Measurements from ENCODE around the gene PTPRZ1. TPM values are rescaled to one million over a fixed set of nuclear protein-coding genes. Genes with fewer than 3 reads are reported as not detected.

PTPRZ1 gene
- polyA plus RNA-seq, 1 donor from 2014 or later, result not detected

DNA sequence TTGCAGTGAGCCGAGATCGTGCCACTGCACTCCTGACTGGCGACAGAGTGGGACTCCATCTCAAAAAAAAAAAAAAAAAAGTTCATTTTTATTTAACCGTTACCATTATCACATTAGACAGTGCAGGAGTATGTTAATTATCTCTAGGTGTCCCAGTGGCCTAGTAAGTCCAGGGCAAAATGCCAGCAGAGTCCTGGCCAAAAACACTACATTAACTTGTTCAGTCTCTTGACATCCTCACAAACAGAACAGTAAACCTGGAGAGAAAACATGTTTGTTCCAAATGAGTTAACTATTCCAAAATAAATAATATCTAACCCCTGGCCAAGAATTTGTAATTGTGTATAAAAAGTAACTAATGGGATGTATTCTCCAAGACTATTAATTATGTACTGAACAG lies 43.2 kb downstream of the PTPRZ1 start:
- peaks cover 0 to 1% (median 0%) of the 10 kb centered on the region in 3 donors for H3K4me1 Mint-ChIP-seq
- no peak overlapping the region for H3K4me3 Mint-ChIP-seq
- peaks cover 2% of the 10 kb centered on the region for H3K36me3 Mint-ChIP-seq
- no peaks in the 10 kb centered on the region for H3K27me3 Mint-ChIP-seq
- H3K9me3 Mint-ChIP-seq, result no peaks in the 10 kb centered on the region
- H3K27ac Mint-ChIP-seq, result no peak overlapping the region

DNA sequence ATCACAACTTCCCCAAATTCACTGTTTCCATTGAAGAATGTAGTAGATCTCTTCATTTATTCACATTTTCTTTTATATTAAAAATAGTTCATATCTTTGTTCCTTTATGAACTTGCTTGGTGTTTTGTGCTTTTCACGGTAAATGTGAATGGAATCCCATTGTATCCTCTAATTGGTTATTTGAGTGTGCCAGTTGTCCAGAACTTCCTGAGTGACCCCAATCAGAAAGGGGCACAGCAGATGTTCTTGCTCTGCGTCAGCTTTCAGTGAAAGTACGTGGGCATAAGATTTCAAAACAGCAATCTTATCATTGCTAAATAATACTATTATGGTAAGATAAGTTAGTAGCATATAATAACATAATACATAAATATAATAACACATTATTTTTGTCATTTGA lies 47.0 kb downstream of the PTPRZ1 start:
- Mint-ChIP-seq H3K9me3 (no peaks in the 10 kb centered on the region), H3K4me3 (no peak overlapping the region), H3K27ac (no peak overlapping the region), H3K4me1 (peaks cover 0 to 1% (median 0%) of the 10 kb centered on the region in 3 donors), H3K27me3 (no peaks in the 10 kb centered on the region), H3K36me3 (no peaks in the 10 kb centered on the region)

DNA sequence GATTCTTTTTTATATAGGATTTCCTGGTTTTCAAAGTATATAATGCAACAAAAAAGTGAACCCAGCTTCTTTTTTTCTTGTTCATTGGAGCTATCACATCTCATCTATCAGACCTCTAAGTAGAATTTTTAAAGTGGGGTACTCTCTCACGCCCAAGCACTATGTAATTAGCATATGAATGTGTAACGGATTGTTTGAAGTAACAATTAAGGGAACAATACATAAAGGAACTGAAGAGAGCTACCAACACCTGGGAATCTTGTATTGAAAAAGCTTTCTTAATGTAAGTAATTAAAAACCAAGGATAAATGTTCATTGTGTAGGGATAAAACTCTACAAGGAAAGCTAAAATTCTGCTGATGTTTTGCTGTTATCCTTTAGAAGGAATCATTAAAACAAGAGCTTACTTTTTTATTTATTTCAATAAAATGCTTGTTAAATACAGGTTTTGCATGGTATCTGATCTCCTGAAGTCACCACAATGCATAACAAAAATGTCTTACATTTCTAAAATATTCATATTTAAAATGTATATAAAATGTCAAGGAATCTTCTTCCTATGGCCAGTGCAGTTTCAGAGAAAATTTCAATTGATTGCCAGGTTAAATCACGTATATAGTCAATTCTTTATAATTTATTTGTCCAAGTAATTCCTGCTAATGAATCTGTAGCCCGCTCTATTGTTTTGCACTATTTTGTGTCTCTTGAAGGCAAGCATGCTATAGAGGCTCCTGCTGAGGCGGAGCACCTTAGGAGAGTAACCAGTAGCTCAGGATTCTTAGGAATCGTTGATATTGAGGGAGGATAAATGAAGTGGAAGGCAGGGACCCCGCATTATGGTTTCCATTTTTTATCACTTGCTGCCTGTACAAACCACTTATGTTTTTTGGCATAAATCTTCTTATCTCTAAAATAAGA lies 51.6 kb downstream of the PTPRZ1 start:
- Mint-ChIP-seq H3K36me3 (no peaks in the 10 kb centered on the region), H3K27ac (no peak overlapping the region), H3K9me3 (peaks cover 0 to 2% (median 0%) of the 10 kb centered on the region in 3 donors), H3K4me1 (no peaks in the 10 kb centered on the region), H3K4me3 (no peak overlapping the region), H3K27me3 (no peaks in the 10 kb centered on the region)

DNA sequence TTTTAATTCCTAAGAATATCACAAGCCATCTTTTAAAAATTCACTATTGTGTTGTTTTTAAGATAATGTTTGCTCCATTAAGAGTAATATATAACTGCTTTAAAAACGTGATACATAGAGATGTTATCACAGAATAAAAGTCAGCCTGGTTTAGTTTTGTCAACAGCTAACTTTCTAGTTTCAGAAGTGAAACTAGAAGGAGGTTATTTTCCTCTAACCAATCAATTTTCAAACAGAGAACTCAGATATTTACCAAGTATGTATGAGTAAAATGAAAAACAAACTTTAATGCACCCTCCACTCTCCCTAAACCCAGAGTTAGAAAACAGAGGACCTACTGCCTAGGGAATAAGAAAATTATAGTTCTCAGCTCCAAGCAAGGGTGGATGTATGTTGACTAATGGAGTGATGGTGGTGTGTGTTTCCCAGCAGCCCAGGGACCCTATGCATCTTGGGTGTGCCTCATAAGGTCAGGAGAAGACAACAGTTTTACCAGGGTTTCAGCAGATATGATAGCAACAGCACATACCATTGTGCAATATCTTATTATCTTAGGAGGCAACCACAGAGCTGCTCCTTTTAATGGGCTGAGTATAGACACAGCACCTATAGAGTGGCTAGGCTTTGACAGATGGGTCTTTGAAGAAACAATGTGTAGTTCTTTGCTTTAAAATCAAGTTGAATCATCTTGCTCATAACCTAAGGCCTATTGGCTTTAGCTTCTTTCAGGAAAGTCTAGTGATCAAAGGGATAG lies 58.4 kb downstream of the PTPRZ1 start:
- no peak overlapping the region for H3K4me3 Mint-ChIP-seq
- peaks cover 0 to 2% (median 0%) of the 10 kb centered on the region in 3 donors for H3K9me3 Mint-ChIP-seq
- no peaks in the 10 kb centered on the region for H3K36me3 Mint-ChIP-seq
- H3K27me3 Mint-ChIP-seq, result no peaks in the 10 kb centered on the region
- H3K4me1 Mint-ChIP-seq, result no peaks in the 10 kb centered on the region
- no peak overlapping the region for H3K27ac Mint-ChIP-seq

DNA sequence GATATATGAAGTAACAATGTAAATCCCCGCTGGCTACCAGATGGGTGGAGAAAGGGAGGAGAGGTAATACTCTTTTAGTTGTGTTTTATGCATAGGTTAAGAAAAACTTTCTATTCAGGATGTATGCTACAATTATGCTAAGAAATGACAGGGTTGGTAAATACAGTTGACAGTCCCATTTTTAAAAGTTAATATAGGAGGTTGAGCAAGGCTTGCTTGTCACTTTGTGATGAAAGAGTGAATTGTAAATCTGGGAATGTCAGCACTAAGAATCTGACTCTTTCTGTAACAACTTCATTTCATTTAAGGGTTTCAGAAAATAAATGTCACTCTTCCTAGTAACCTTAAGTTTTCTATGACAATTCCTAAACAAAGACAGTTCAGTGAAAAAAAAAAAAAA lies 59.8 kb downstream of the PTPRZ1 start:
- no peak overlapping the region for H3K27ac Mint-ChIP-seq
- H3K4me3 Mint-ChIP-seq, result no peak overlapping the region
- H3K9me3 Mint-ChIP-seq, result peaks cover 0 to 2% (median 0%) of the 10 kb centered on the region in 3 donors
- no peaks in the 10 kb centered on the region for H3K36me3 Mint-ChIP-seq
- no peaks in the 10 kb centered on the region for H3K27me3 Mint-ChIP-seq
- H3K4me1 Mint-ChIP-seq, result no peaks in the 10 kb centered on the region

DNA sequence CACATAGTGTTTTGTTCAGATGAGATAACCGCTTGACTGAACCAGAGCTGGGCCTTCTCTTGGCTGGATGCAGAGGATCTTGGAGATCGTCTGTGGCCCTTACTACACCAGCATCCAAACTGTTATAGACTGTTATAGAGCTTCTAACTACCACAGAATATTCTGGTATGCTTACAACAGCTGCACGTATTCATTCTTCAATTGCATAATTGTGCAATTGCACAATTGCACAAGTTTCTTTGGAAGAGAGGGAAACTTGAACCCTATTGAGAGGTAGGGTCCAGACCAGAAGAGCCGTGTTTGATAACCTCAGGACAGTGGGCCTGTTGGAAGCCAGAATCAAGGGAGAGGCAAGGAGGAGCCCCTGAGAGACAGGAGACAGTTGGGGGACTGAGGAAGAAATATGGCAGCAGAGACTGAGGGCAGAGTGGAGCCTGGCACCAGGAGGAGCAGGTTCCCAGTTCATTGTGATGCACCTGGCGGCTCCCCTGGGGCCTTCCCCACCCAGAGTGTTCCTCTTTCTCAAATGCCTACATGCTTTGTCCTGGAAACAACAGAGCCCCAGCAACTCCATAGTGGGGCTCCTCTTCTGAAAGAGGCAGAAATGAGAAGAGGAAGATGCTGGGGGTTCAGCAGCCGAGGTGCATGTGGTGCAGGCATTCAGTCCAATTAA lies 64.1 kb downstream of the PTPRZ1 start:
- no peak overlapping the region for H3K4me3 Mint-ChIP-seq
- H3K9me3 Mint-ChIP-seq, result peaks cover 0 to 2% (median 0%) of the 10 kb centered on the region in 3 donors
- H3K27me3 Mint-ChIP-seq, result no peaks in the 10 kb centered on the region
- H3K4me1 Mint-ChIP-seq, result peaks cover 0 to 2% (median 1%) of the 10 kb centered on the region in 3 donors
- H3K27ac Mint-ChIP-seq, result no peak overlapping the region
- no peaks in the 10 kb centered on the region for H3K36me3 Mint-ChIP-seq

DNA sequence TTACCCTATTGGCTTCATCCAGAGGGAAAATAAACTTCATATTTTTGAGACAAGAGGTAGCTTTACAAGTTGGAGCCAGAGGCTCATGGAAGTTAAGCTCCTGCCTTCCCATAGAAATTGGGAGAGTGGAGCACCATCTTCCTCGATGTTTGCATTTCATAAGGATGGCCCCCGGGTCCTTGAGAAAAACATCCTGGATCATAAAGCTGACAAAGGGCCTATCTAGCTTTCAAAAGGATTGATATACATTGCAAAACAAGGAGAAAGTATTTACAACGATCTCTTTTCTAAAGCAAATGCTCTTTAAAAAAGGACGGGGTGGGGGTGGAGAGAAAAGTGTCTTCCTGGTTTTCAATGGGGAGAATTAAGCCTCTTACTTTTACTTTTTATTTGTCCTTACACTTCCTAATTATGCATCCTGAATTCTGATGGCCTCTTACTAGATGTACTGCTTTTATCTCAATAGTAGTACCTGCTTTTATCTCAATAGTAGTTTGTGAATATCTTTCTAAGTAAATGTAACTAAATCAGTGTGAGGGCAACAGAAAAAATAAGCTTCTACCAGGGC lies 65.6 kb downstream of the PTPRZ1 start:
- Mint-ChIP-seq H3K27me3 (no peaks in the 10 kb centered on the region), H3K27ac (no peak overlapping the region), H3K9me3 (peaks cover 0 to 2% (median 0%) of the 10 kb centered on the region in 3 donors), H3K36me3 (no peaks in the 10 kb centered on the region), H3K4me1 (peaks cover 0 to 2% (median 1%) of the 10 kb centered on the region in 3 donors), H3K4me3 (no peak overlapping the region)

DNA sequence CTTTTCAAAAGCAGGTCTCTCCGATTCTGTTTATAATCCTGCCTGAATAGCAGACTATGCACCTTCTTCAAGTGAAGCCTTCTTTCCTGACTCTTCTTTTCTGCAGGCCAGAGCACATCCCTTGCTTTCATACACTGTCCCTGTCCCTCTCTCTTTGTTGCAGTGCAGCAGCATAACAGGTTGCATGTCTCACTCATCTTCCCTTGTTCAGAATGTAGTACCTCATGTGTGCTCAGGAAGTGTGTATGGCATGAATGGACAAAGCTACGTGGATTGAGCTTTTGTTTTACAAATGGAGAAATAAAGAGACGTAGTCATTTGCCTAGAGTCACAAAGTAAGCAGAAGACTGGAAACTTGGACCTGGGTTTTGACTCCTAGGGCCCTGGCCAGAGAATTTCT lies 68.0 kb downstream of the PTPRZ1 start:
- peaks cover 0 to 2% (median 1%) of the 10 kb centered on the region in 3 donors for H3K4me1 Mint-ChIP-seq

DNA sequence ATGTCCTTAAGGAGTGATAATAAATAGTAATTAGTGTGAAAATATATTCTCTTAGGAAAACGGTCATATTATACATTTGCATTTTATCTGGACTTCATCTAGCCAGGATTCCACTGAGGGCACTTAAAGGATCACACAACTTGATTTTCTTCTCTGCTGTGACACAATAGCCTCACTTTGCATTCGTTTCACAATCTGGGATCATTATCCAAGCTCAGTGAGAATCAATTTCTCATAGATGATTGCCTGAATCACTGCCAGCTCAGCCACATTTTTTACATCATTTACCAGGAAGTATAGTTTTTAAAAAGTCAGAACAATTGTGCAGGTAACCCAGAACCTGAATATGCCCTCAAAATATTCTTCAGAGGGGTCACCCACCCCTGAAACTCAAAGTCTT lies 68.9 kb downstream of the PTPRZ1 start:
- no peaks in the 10 kb centered on the region for H3K36me3 Mint-ChIP-seq
- H3K4me3 Mint-ChIP-seq, result no peak overlapping the region
- H3K27me3 Mint-ChIP-seq, result no peaks in the 10 kb centered on the region
- peaks cover 0 to 2% (median 0%) of the 10 kb centered on the region in 3 donors for H3K9me3 Mint-ChIP-seq
- no peak overlapping the region for H3K27ac Mint-ChIP-seq
- peaks cover 0 to 2% (median 1%) of the 10 kb centered on the region in 3 donors for H3K4me1 Mint-ChIP-seq

More for the DNA sequence above, 68.0 kb downstream of the PTPRZ1 start:
- Mint-ChIP-seq H3K36me3 (no peaks in the 10 kb centered on the region), H3K27me3 (no peaks in the 10 kb centered on the region), H3K27ac (no peak overlapping the region), H3K4me3 (no peak overlapping the region), H3K9me3 (peaks cover 0 to 2% (median 0%) of the 10 kb centered on the region in 3 donors)

DNA sequence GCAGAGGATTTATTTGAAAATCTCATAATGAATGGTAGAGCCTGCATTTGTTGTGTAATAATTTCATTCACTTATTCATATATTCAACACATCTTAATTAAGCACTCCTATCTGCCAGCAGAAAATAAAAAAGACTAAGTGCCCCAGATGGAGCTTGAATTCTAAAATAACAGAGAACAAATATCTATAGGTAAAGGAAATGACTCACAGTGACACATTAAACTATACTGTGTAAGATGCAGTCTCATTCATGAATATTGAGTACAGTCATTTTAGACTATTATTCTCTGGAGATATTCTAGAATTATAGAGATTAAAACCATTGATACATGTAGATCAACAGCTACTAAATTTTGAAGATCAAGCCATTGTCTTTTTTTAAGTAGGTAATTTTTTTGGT lies 72.1 kb downstream of the PTPRZ1 start:
- Mint-ChIP-seq H3K4me1 (no peaks in the 10 kb centered on the region), H3K9me3 (peaks cover 0 to 2% (median 0%) of the 10 kb centered on the region in 3 donors), H3K27me3 (peaks cover 3% of the 10 kb centered on the region), H3K36me3 (no peaks in the 10 kb centered on the region), H3K4me3 (no peak overlapping the region), H3K27ac (no peak overlapping the region)

DNA sequence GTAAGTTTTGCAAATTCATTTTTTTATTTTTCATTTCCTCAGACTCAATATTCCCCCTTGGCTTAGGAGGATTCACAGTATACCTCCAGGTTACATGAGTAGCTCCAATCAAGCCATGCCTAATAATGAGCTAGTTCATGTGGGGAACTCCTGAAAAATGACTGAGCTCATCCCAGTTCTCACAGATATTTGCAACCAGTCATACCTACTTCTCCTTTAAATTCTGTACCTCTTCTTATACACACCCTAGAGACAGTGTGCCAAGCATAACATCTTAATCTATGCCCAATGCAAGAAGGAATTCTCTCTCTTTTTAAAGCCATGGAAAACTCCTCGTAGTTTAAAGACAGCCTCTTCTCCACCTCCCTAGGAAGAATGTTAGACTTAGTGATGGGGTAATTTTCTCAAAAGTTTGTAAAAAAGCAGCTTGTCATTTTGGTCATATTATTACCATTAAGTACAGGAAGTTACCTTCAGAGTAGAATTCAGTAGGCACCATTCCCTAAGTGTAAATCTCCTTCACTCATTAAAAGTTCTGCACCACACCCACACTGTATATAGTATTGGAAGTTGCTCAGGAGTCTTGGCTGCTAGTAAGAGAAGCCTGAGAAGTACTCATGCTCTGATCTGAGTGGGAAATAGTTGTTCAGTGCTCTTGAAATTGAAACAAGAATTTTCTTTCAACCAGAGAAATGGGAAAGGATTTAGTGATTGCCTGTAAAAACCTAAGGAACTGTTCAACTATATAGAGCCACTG lies 72.7 kb downstream of the PTPRZ1 start:
- Mint-ChIP-seq H3K4me1 (no peaks in the 10 kb centered on the region), H3K4me3 (no peak overlapping the region), H3K27ac (no peak overlapping the region), H3K27me3 (peaks cover 3% of the 10 kb centered on the region), H3K36me3 (no peaks in the 10 kb centered on the region), H3K9me3 (peaks cover 0 to 2% (median 0%) of the 10 kb centered on the region in 3 donors)

DNA sequence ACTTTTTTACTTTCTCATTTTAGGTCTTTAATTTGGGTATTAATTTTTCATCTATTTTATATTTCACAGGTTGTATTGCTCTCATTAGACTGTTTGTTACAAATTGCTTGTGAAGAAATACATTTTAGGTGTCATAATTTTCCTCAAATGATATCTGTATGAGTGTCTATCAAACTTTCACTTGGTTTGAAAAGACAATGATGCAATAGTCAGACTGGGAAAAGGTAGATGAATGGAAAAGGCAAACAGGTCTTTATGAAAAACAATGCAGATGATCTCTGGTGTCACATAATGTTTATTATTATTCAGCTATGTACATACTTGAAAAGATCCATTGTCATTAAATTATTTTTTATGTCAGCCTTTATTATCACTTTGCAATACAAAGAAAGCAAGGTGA lies 80.2 kb downstream of the PTPRZ1 start:
- H3K27me3 Mint-ChIP-seq, result peaks cover 3% of the 10 kb centered on the region
- no peaks in the 10 kb centered on the region for H3K4me1 Mint-ChIP-seq
- H3K9me3 Mint-ChIP-seq, result peaks cover 0 to 2% (median 0%) of the 10 kb centered on the region in 3 donors
- peaks cover 2% of the 10 kb centered on the region for H3K36me3 Mint-ChIP-seq
- H3K27ac Mint-ChIP-seq, result no peak overlapping the region
- no peak overlapping the region for H3K4me3 Mint-ChIP-seq

DNA sequence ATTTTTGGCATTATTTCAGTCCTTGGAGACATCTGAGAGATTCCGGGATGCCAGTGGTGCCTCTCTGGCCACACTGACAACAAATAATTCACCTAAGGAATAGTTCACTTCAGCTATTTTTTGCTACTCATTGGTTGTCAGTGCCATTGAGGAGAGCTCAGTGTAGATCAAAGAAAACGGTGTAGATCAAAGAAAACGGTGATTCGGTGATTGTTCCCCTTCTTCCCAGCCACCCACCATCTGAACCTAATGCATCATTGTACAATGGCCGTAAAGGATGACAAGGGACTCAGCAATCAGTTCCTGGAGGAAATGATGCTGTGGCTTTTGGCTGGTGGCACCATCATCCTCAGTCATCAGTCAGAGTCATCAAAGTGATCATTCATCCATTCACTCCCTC lies 80.6 kb downstream of the PTPRZ1 start:
- no peak overlapping the region for H3K4me3 Mint-ChIP-seq
- no peak overlapping the region for H3K27ac Mint-ChIP-seq
- H3K27me3 Mint-ChIP-seq, result peaks cover 2% of the 10 kb centered on the region
- no peaks in the 10 kb centered on the region for H3K4me1 Mint-ChIP-seq
- peaks cover 2% of the 10 kb centered on the region for H3K36me3 Mint-ChIP-seq
- peaks cover 0 to 2% (median 0%) of the 10 kb centered on the region in 3 donors for H3K9me3 Mint-ChIP-seq

DNA sequence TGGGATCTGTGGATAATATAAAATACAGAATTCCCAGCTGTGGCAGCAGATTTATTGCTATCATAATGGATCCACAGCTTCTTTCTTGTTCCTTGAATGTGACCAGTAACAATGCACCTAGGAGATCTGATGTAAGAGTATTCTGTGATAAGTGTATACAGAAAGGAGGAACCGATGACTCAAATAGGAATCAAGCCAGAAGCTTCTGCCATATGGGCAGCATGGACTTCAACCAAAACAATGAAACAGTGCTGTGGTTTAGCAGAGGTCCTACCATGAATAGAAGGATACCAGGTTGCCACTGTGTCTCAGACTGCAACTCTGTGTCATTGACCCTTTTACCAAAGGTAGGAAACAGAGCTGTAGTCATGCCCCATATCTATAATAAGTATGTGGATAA lies 81.8 kb downstream of the PTPRZ1 start:
- Mint-ChIP-seq H3K4me1 (no peaks in the 10 kb centered on the region), H3K27ac (no peak overlapping the region), H3K27me3 (no peaks in the 10 kb centered on the region), H3K4me3 (no peak overlapping the region), H3K36me3 (peaks cover 2% of the 10 kb centered on the region), H3K9me3 (no peaks in the 10 kb centered on the region)

Data from IgD-negative memory B cell (primary cell).